H9 (cell line): Measurements from ENCODE around the gene HOXB6. TPM values are rescaled to one million over a fixed set of nuclear protein-coding genes. Genes with fewer than 3 reads are reported as not detected.

Experiments
- DNase-seq: peaks from one replicate; pipeline ENCODE4 v3.0.0-alpha.2; 2017
- H2AFZ ChIP-seq: one replicate; pipeline ENCODE4 v1.6.1; 2013; ENCODE audit warnings: mild to moderate bottlenecking, low read length, control low read depth, moderate library complexity
- H2AK5ac ChIP-seq: 2 replicates; pipeline ENCODE4 v1.6.1; 2013; ENCODE audit warnings: low read length, control low read depth, mixed read lengths; ENCODE audit not compliant: insufficient read length
- H2BK120ac ChIP-seq: one replicate; pipeline ENCODE4 v1.6.1; 2013; ENCODE audit warnings: low read depth, mild to moderate bottlenecking, low read length, control low read depth, inconsistent platforms; ENCODE audit not compliant: poor library complexity, severe bottlenecking
- H2BK12ac ChIP-seq: 2 replicates; pipeline ENCODE4 v1.6.1; 2013; ENCODE audit warnings: low read length, control low read depth, mixed read lengths, low read depth; ENCODE audit not compliant: insufficient read length
- H2BK15ac ChIP-seq: 2 replicates; pipeline ENCODE4 v1.6.1; 2013; ENCODE audit warnings: low read depth, low read length, control low read depth
- H2BK20ac ChIP-seq: one replicate; pipeline ENCODE4 v1.6.1; 2013; ENCODE audit warnings: low read depth, mild to moderate bottlenecking, low read length, control low read depth, inconsistent platforms; ENCODE audit not compliant: poor library complexity, severe bottlenecking
- H2BK5ac ChIP-seq: 2 replicates; pipeline ENCODE4 v1.6.1; 2013; ENCODE audit warnings: low read length, control low read depth, mixed read lengths; ENCODE audit not compliant: insufficient read length
- H3K14ac ChIP-seq: 2 replicates; pipeline ENCODE4 v1.6.1; 2013; ENCODE audit warnings: low read length, control low read depth; ENCODE audit not compliant: insufficient read depth
- H3K18ac ChIP-seq: 2 replicates; pipeline ENCODE4 v1.6.1; 2013; ENCODE audit warnings: low read depth, mild to moderate bottlenecking, mixed read lengths, low read length, control low read depth; ENCODE audit not compliant: insufficient read length
- H3K23ac ChIP-seq: 2 replicates; pipeline ENCODE4 v1.6.1; 2013; ENCODE audit warnings: low read length, control low read depth, mixed read lengths, low read depth; ENCODE audit not compliant: insufficient read length
- H3K23me2 ChIP-seq: 2 replicates; pipeline ENCODE4 v1.6.1; 2013; ENCODE audit warnings: low read depth, mild to moderate bottlenecking, mixed read lengths, low read length, control low read depth; ENCODE audit not compliant: insufficient read length, poor library complexity, severe bottlenecking
- H3K27ac ChIP-seq: 2 replicates; pipeline ENCODE4 v1.5.1; 2013; ENCODE audit warnings: low read length, control low read depth, mixed read lengths, low read depth; ENCODE audit not compliant: insufficient read length
- H3K27me3 ChIP-seq: 2 replicates; pipeline ENCODE4 v1.6.1; 2013; ENCODE audit warnings: low read length, control low read depth, inconsistent platforms; ENCODE audit not compliant: insufficient read depth
- H3K4ac ChIP-seq: 2 replicates; pipeline ENCODE4 v1.6.1; 2013; ENCODE audit warnings: low read depth, mild to moderate bottlenecking, control low read depth, inconsistent platforms, low read length, moderate library complexity
- H3K4me1 ChIP-seq: 2 replicates; pipeline ENCODE4 v1.6.1; 2013; ENCODE audit warnings: low read length, control low read depth, inconsistent platforms; ENCODE audit not compliant: insufficient read depth
- H3K4me2 ChIP-seq: 2 replicates; pipeline ENCODE4 v1.6.1; 2013; ENCODE audit warnings: low read length, control low read depth, mixed read lengths; ENCODE audit not compliant: insufficient read length, insufficient read depth
- H3K56ac ChIP-seq: 2 replicates; pipeline ENCODE4 v1.6.1; 2013; ENCODE audit warnings: low read depth, mild to moderate bottlenecking, mixed read lengths, low read length, control low read depth; ENCODE audit not compliant: insufficient read length
- H3K79me1 ChIP-seq: 2 replicates; pipeline ENCODE4 v1.6.1; 2013; ENCODE audit warnings: low read depth, mild to moderate bottlenecking, moderate library complexity, low read length, control low read depth, inconsistent platforms; ENCODE audit not compliant: insufficient read depth, poor library complexity, severe bottlenecking
- H3K79me2 ChIP-seq: 2 replicates; pipeline ENCODE4 v1.6.1; 2013; ENCODE audit warnings: low read length, control low read depth, inconsistent platforms; ENCODE audit not compliant: insufficient read depth
- H3K9ac ChIP-seq: 2 replicates; pipeline ENCODE4 v1.6.1; 2013; ENCODE audit warnings: low read length, control low read depth, mixed read lengths; ENCODE audit not compliant: insufficient read length; ENCODE audit errors: extremely low read depth
- H3K9me3 ChIP-seq: one replicate; pipeline ENCODE4 v1.6.1; 2013; ENCODE audit warnings: low read depth, low read length, inconsistent platforms; ENCODE audit not compliant: control insufficient read depth
- H3T11ph ChIP-seq: one replicate; pipeline ENCODE4 v1.6.1; 2013; ENCODE audit warnings: mild to moderate bottlenecking, low read length, control low read depth, inconsistent platforms
- H4K20me1 ChIP-seq: one replicate; pipeline ENCODE4 v1.6.1; 2013; ENCODE audit not compliant: control insufficient read depth, insufficient read length, insufficient read depth
- H4K5ac ChIP-seq: 2 replicates; pipeline ENCODE4 v1.6.1; 2013; ENCODE audit warnings: low read depth, mild to moderate bottlenecking, mixed read lengths, low read length, control low read depth; ENCODE audit not compliant: insufficient read length
- H4K8ac ChIP-seq: replicated peaks from 2 replicates; pipeline ENCODE4 v1.6.1; 2013; ENCODE audit warnings: low read length, control low read depth, mixed read lengths, low read depth; ENCODE audit not compliant: insufficient read length
- H4K91ac ChIP-seq: 2 replicates; pipeline ENCODE4 v1.6.1; 2013; ENCODE audit warnings: low read depth, mild to moderate bottlenecking, moderate library complexity, mixed read lengths, low read length, control low read depth; ENCODE audit not compliant: insufficient read length
- H3K27ac Mint-ChIP-seq, 3 experiments: 2 replicates in 2 of 3; 3 replicates in 1 of 3; pipeline ENCODE4 v1.8.0; 2020 to 2021; ENCODE audit warnings: mixed read lengths in 3 of 3, mild to moderate bottlenecking in 1 of 3, moderate library complexity in 1 of 3
- H3K27me3 Mint-ChIP-seq: 2 replicates; pipeline ENCODE4 v1.8.0; 2021; ENCODE audit warnings: low read depth, mild to moderate bottlenecking, moderate library complexity, mixed read lengths
- H3K36me3 Mint-ChIP-seq, 3 experiments: 2 replicates in 2 of 3; 3 replicates in 1 of 3; pipeline ENCODE4 v1.8.0; 2020 to 2021; ENCODE audit warnings: low read depth in 3 of 3, mixed read lengths in 3 of 3; ENCODE audit not compliant: insufficient read depth in 1 of 3
- H3K4me1 Mint-ChIP-seq, 2 experiments: 2 replicates each; pipeline ENCODE4 v1.8.0; 2020; ENCODE audit warnings: mixed read lengths in 2 of 2
- H3K4me3 Mint-ChIP-seq, 2 experiments: 2 replicates in 1 of 2; 3 replicates in 1 of 2; pipeline ENCODE4 v1.8.0; 2020 to 2021; ENCODE audit warnings: mild to moderate bottlenecking in 2 of 2, mixed read lengths in 2 of 2, moderate library complexity in 1 of 2
- H3K9me3 Mint-ChIP-seq, 2 experiments: 2 replicates in 1 of 2; 3 replicates in 1 of 2; pipeline ENCODE4 v1.8.0; 2020; ENCODE audit warnings: mild to moderate bottlenecking in 2 of 2, mixed read lengths in 2 of 2, moderate library complexity in 1 of 2
- CTCF ChIP-seq: fragments of 200-600 bp; sonication (generic); conservative IDR thresholded peaks from 3 replicates; pipeline ENCODE4 v1.8.0; 2021; ENCODE audit warnings: antibody characterized with exemption, mild to moderate bottlenecking
- WGBS: extraction: QIAGEN DNeasy Blood & Tissue Kit; methylation state at CpG from one replicate; pipeline ENCODE4 v1.1.7; 2013; ENCODE audit warnings: missing lambda C conversion rate, low lambda C conversion rate, mixed read lengths; ENCODE audit not compliant: insufficient read length; ENCODE audit errors: extremely low coverage; 5-methylcytosine and 5-hydroxymethylcytosine counted together
- total RNA-seq: library from RNA; stranded (reverse); gene quantifications from 2 replicates; pipeline ENCODE4 v1.2.1, GENCODE V29; 2021

The HOXB6 gene
- total RNA-seq, 1 experiment from 2014 or later = not detected

DNA sequence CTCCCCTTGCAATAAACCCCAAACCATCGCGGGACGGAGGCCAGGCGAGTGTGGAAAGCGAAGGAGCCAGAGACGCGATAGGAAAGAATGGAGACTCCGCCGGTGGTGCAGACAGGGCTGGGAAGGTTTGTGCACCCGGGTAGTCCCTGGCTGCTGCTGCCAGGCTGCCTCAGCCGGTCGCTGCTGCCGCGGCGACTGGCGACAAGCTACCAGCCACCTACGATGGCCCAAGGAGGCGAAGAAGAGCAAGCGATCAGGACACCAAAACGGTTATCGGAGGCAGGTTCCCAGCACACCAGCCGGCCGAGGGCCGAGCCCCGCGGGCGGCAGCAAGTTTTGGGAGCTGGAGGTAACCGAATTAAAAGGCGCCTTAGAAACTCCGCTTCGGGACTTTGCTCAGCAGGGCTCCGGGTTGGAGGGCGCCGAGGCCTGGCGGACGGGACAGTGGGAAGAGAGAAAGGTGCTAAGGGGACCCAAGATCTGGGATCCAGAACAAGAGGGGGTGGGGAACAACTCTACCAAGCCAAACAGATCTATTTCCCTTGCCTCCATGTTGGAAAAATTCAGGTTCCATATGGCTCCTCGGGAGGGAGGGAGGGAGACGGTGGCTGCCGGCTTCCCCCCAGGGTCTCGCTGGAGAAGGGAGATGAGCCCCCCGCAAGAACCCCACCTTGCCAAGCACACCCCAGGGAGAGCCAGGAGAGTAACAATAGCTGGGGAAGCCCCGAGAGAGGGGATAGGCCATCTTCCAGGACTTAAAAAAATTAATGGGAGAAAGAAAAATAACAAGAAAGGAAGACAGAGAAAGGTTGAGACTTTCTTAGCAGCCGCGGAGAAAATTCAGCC lies 50.2 kb downstream of the HOXB6 start:
- Histone ChIP-seq H3K9me3 (no peaks in the 10 kb centered on the region), H3K14ac (no peak overlapping the region), H3K27me3 (peaks cover 93% of the 10 kb centered on the region), H3K18ac (no peak overlapping the region), H4K5ac (no peak overlapping the region), H3K79me1 (no peaks in the 10 kb centered on the region), H4K20me1 (peaks cover 3% of the 10 kb centered on the region), H3K23me2 (no peaks in the 10 kb centered on the region), H2BK120ac (no peak overlapping the region), H3K79me2 (no peaks in the 10 kb centered on the region), H2AFZ (no peak overlapping the region), H4K91ac (no peak overlapping the region), H3K4me1 (no peaks in the 10 kb centered on the region), H3K4me2 (no peak overlapping the region), H2AK5ac (no peak overlapping the region), H3K56ac (no peak overlapping the region), H4K8ac (no peak overlapping the region), H3T11ph (no peak overlapping the region), H3K23ac (no peak overlapping the region), H2BK5ac (no peak overlapping the region), H3K4ac (no peak overlapping the region), H2BK20ac (no peak overlapping the region), H3K9ac (no peak overlapping the region), H2BK15ac (no peak overlapping the region), H3K27ac (no peak overlapping the region), H2BK12ac (no peak overlapping the region)
- WGBS = no CpG with 5 or more reads among the region's 44 CpGs
- DNase-seq = peak; percentile 64
- Mint-ChIP-seq H3K4me3 (peak overlapping the region in 1 of 2 experiments; percentile 66; a peak in 3 of 5 replicates), H3K9me3 (peaks cover 10% of the 10 kb centered on the region in 2 experiments; a peak in 4 of 5 replicates), H3K27ac (no peak overlapping the region), H3K27me3 (peaks cover 99% of the 10 kb centered on the region), H3K36me3 (peaks cover 0 to 2% (median 0%) of the 10 kb centered on the region in 3 experiments; a peak in 1 of 7 replicates), H3K4me1 (peaks cover 14 to 35% of the 10 kb centered on the region in 2 experiments)
- TF ChIP-seq CTCF = no peak
